CD14-positive monocyte (primary cell): ENCODE measurements around the gene SLC35B3. TPM values are rescaled to one million over a fixed set of nuclear protein-coding genes. Genes with fewer than 3 reads are reported as not detected.
A peak's percentile ranks its signal among the peaks of the same experiment; 100 is the strongest.
"Not testable (repeated sequence)": the region's sequence is repeated elsewhere in the genome, so short reads cannot be mapped to it uniquely, and the experiment has no call there.

Experiments used
- DNase-seq, 3 donors: peaks; one replicate each; pipeline ENCODE4 v3.0.0-alpha.2; 2011 to 2022
- H2AFZ ChIP-seq: 2 replicates; pipeline ENCODE4 v1.6.0; 2012; ENCODE audit warnings: mild to moderate bottlenecking, low read depth, low read length, inconsistent platforms; ENCODE audit not compliant: insufficient read depth, poor library complexity, severe bottlenecking
- H3K27ac ChIP-seq, 2 donors: 1 replicate in 1 of 2; 2 replicates in 1 of 2; pipeline ENCODE4 v1.5.1; 2012 to 2013; ENCODE audit warnings: low read length in 2 of 2, control low read depth in 1 of 2, inconsistent platforms in 1 of 2, low read depth in 1 of 2, mild to moderate bottlenecking in 1 of 2
- H3K27me3 ChIP-seq, 2 donors: one replicate each; pipeline versions ENCODE4 v1.6.0 to v1.6.1; 2011 to 2013; ENCODE audit warnings: low read length in 2 of 2; ENCODE audit not compliant: control insufficient read depth in 2 of 2, insufficient read depth in 2 of 2
- H3K36me3 ChIP-seq, 2 donors: replicated peaks in 1 of 2; 1 replicate in 1 of 2; 2 replicates in 1 of 2; pipeline versions ENCODE4 v1.5.1 to v1.6.1; 2012 to 2013; ENCODE audit warnings: low read length in 2 of 2, control low read depth in 1 of 2, inconsistent platforms in 1 of 2, mild to moderate bottlenecking in 1 of 2; ENCODE audit not compliant: insufficient read depth in 2 of 2, control insufficient read depth in 1 of 2
- H3K4me1 ChIP-seq, 2 donors: 1 replicate in 1 of 2; 2 replicates in 1 of 2; pipeline versions ENCODE4 v1.5.1 to v1.6.1; 2012 to 2013; ENCODE audit warnings: low read length in 2 of 2, control low read depth in 1 of 2, inconsistent platforms in 1 of 2, mild to moderate bottlenecking in 1 of 2, moderate library complexity in 1 of 2; ENCODE audit not compliant: insufficient read depth in 2 of 2, control insufficient read depth in 1 of 2
- H3K4me2 ChIP-seq: replicated peaks from 2 replicates; pipeline ENCODE3; 2012; ENCODE audit warnings: low read length, moderate library complexity, mild to moderate bottlenecking; ENCODE audit not compliant: poor library complexity, severe bottlenecking; ENCODE audit errors: extremely low read depth
- H3K4me3 ChIP-seq, 3 experiments: fragments of 200-600 bp in 1 of 3; sonication (generic) in 1 of 3; replicated peaks in 1 of 3; 1 replicate in 2 of 3; 2 replicates in 1 of 3; pipeline ENCODE4 v1.5.1; 2011 to 2013; ENCODE audit warnings: low read length in 3 of 3, mild to moderate bottlenecking in 3 of 3, control low read depth in 2 of 3, low read depth in 2 of 3, inconsistent platforms in 1 of 3, moderate library complexity in 1 of 3
- H3K79me2 ChIP-seq: 2 replicates; pipeline ENCODE4 v1.6.0; 2012; ENCODE audit warnings: mild to moderate bottlenecking, control low read depth, inconsistent platforms, low read length, moderate library complexity; ENCODE audit not compliant: insufficient read depth
- H3K9ac ChIP-seq: 2 replicates; pipeline ENCODE4 v1.6.0; 2017; ENCODE audit warnings: low read length, mild to moderate bottlenecking; ENCODE audit not compliant: insufficient read depth, poor library complexity, severe bottlenecking
- H3K9me3 ChIP-seq, 2 donors: replicated peaks in 1 of 2; 1 replicate in 1 of 2; 2 replicates in 1 of 2; pipeline versions ENCODE4 v1.5.1 to v1.6.1; 2012 to 2013; ENCODE audit warnings: low read length in 2 of 2, control low read depth in 1 of 2; ENCODE audit not compliant: control insufficient read depth in 1 of 2, insufficient read depth in 1 of 2
- H4K20me1 ChIP-seq: 2 replicates; pipeline ENCODE4 v1.6.0; 2012; ENCODE audit warnings: mild to moderate bottlenecking, low read length, control low read depth, moderate library complexity; ENCODE audit not compliant: insufficient read depth
- H3K27ac Mint-ChIP-seq, 7 donors: one replicate each; pipeline ENCODE4 v1.8.0; 2020; ENCODE audit warnings: mild to moderate bottlenecking in 7 of 7, mixed read lengths in 7 of 7, moderate library complexity in 6 of 7, inconsistent platforms in 2 of 7
- H3K27me3 Mint-ChIP-seq, 3 donors: one replicate each; pipeline ENCODE4 v1.8.0; 2021 to 2022; ENCODE audit warnings: low read depth in 3 of 3, mild to moderate bottlenecking in 3 of 3, mixed read lengths in 3 of 3, moderate library complexity in 3 of 3, inconsistent platforms in 1 of 3
- H3K36me3 Mint-ChIP-seq, 2 donors: one replicate each; pipeline ENCODE4 v1.8.0; 2020; ENCODE audit warnings: mixed read lengths in 2 of 2, inconsistent platforms in 1 of 2, mild to moderate bottlenecking in 1 of 2
- H3K4me1 Mint-ChIP-seq: one replicate; pipeline ENCODE4 v1.8.0; 2020; ENCODE audit warnings: mild to moderate bottlenecking, mixed read lengths
- H3K4me3 Mint-ChIP-seq, 2 donors: one replicate each; pipeline ENCODE4 v1.8.0; 2020; ENCODE audit warnings: mild to moderate bottlenecking in 2 of 2, mixed read lengths in 2 of 2, moderate library complexity in 1 of 2
- H3K9me3 Mint-ChIP-seq, 7 donors: one replicate each; pipeline ENCODE4 v1.8.0; 2020 to 2022; ENCODE audit warnings: mixed read lengths in 7 of 7, mild to moderate bottlenecking in 6 of 7, moderate library complexity in 6 of 7, inconsistent platforms in 2 of 7
- CTCF ChIP-seq: fragments of 200-600 bp; IDR thresholded peaks from one replicate; pipeline ENCODE4 v1.8.0; 2022; ENCODE audit warnings: antibody characterized with exemption, mild to moderate bottlenecking
- WGBS: methylation state at CpG from one replicate; pipeline ENCODE4 v1.1.5; 2013; ENCODE audit warnings: missing lambda C conversion rate; ENCODE audit not compliant: insufficient coverage; 5-methylcytosine and 5-hydroxymethylcytosine counted together
- intact Hi-C, 2 donors: fragments of 100-400 bp; cut with micrococcal nuclease; formaldehyde crosslinking; loops; one replicate each; pipeline versions ENCODE4 v1.15.0 to v1.15.1; 2023
- polyA plus RNA-seq, 3 donors: library from polyadenylated mRNA; depleted of rRNA in 1 of 3; unstranded in 2 of 3; stranded (reverse) in 1 of 3; fragments of 300-500 nt in 2 of 3; fragments of >200 nt in 1 of 3; fragmentation: Illumina TruSeq in 2 of 3; gene quantifications; 1 replicate in 2 of 3; 2 replicates in 1 of 3; pipeline ENCODE4 v1.2.3, GENCODE V29; 2012 to 2021

Gene SLC35B3
- polyA plus RNA-seq, 3 donors = 7.9 to 14.0 (median 9.3) TPM

DNA sequence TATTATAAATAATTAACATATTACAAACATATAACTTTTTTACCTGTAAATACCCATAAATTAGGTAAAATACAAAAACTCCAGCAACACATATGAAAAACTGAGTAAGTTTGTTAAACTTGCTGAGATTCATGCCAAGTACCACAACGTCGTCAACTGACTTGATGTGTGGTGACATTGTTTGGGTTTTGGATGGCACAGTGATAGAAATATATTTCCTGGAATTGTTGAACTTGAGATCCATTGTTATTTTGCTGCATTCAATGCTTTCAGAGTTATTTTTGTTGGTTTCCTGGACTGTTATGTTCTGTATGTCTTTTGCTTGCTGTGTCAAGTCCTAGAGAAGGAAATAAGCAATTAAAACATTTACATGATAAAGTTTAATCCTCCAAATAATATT is 5.5 kb downstream of the SLC35B3 start:
- no CpG with 5 or more reads among the region's 2 CpGs for WGBS
- H3K36me3 Mint-ChIP-seq = peaks cover 31 to 34% of the 10 kb centered on the region in 2 donors
- H4K20me1 ChIP-seq = peaks cover 8% of the 10 kb centered on the region
- no peak overlapping the region for H3K27ac ChIP-seq
- peaks cover 20% of the 10 kb centered on the region for H3K4me1 Mint-ChIP-seq
- DNase-seq = no peak
- peaks cover 7 to 24% of the 10 kb centered on the region in 2 donors for H3K4me1 ChIP-seq
- no peak overlapping the region for H2AFZ ChIP-seq
- no peak overlapping the region for H3K4me3 ChIP-seq
- H3K9me3 ChIP-seq = peaks cover 0 to 3% of the 10 kb centered on the region in 2 donors
- no peak overlapping the region for H3K27ac Mint-ChIP-seq
- H3K79me2 ChIP-seq = peaks cover 34% of the 10 kb centered on the region
- intact Hi-C loops = loop anchor here in 1 of 2 donors (10.0 kb wide), 1 partner anchor 365 kb away; the partner anchor contains the start of gene BLOC1S5
- H3K9ac ChIP-seq = no peak overlapping the region
- H3K36me3 ChIP-seq = peaks cover 46 to 56% of the 10 kb centered on the region in 2 donors
- peaks cover 0 to 10% (median 4%) of the 10 kb centered on the region in 7 donors for H3K9me3 Mint-ChIP-seq
- H3K27me3 ChIP-seq = no peaks in the 10 kb centered on the region
- H3K27me3 Mint-ChIP-seq = no peaks in the 10 kb centered on the region
- no peak for TF ChIP-seq CTCF
- H3K4me2 ChIP-seq = no peak overlapping the region
- no peak overlapping the region for H3K4me3 Mint-ChIP-seq

GRCh38 chr6:8426544-8426943 is 8.8 kb downstream of the SLC35B3 start:
- H3K36me3 ChIP-seq = peaks cover 56 to 79% of the 10 kb centered on the region in 2 donors
- Mint-ChIP-seq H3K27ac (peak overlapping the region in 1 of 7 donors; percentile 1), H3K36me3 (peaks cover 40 to 44% of the 10 kb centered on the region in 2 donors), H3K9me3 (peaks cover 0 to 10% (median 5%) of the 10 kb centered on the region in 7 donors)
- H3K4me1 Mint-ChIP-seq, H3K4me2 ChIP-seq, DNase-seq, intact Hi-C loops, H3K4me3 ChIP-seq, H2AFZ ChIP-seq, H3K27ac ChIP-seq, H3K4me3 Mint-ChIP-seq, H3K9me3 ChIP-seq, H3K9ac ChIP-seq, H3K4me1 ChIP-seq, H3K27me3 ChIP-seq, H3K27me3 Mint-ChIP-seq, H3K79me2 ChIP-seq, H4K20me1 ChIP-seq: not testable (repeated sequence)
- WGBS = 100% methylated on average over 1 of the region's 2 CpGs
